ENCODE data around the gene MBNL1.
A peak's percentile ranks its signal among the peaks of the same experiment; 100 is the strongest.

The MBNL1 gene

GRCh38 chr3:152268555-152269055 is at the start of gene MBNL1:
Gene MBNL1 (plus strand): TSS chr3:152268929. CDS start chr3:152300194, 31,265 bp downstream.
- DNase-seq = peak; percentile 80 to 84

- DNase-seq = no peak
These were observed 49.5 kb upstream of the MBNL1 start for GRCh38 chr3:152219216-152219615.

GRCh38 chr3:152219769-152220255 is 48.9 kb upstream of the MBNL1 start:
- DNase-seq = no peak

DNA sequence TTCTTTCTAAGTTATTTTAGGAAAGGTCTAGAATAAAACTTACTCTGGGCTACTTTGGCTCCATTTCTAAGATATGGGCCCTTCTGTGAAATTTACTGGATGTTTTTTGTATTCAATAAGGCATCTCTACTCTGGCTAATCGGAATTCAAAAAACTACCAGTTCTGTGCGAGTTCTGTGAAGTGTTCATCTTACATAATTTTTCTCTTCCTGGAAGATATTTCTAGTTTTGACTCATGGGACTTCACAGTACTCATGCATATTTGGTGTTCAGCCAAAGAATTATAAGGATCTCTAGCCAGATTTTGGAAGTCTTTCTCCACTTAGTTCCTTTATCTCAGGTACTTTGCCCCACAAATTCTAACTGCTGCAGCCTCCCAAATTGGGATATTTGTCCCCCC is 46.4 kb upstream of the MBNL1 start:
- no peak for DNase-seq

- peak in 1 of 2 donors; percentile 28 for DNase-seq
These were observed 43.5 kb upstream of the MBNL1 start for GRCh38 chr3:152225201-152225600.

DNA sequence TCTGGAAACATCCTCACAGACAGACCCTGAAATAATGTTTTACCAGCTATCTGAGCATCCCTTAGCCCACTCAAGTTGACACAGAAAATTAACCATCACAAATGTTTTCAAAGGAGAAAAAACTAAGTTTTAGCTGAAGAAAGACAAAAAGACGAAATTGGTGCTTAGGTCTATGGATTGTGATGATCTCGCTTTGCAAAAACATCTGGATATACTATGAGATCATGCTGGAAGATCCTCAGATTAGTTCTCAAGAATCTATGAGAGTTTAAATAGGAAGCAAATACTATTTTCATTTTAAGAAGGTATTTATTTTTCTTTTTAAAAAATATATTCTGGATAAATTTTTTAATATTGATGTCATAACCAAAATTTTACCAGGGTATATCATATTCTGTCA is 42.6 kb upstream of the MBNL1 start:
- DNase-seq = no peak

DNA sequence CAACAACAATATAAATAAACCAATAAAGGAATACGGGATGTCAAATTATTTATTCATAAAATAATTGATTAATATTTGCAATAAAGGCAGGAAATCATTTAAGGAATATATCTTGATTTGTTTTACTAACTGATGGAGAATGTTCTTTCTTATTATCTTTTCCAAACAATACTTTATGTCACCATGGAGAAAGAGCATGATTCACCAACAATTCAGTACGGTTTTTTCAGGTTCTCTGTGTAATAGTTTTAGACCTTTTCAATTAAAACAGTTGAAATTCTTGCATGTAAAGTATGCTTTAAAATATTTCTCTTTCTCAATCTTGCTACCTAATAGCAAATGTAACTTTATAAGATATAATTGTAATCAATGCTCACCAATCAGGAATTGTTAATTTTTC is 41.7 kb upstream of the MBNL1 start:
- no peak for DNase-seq

DNA sequence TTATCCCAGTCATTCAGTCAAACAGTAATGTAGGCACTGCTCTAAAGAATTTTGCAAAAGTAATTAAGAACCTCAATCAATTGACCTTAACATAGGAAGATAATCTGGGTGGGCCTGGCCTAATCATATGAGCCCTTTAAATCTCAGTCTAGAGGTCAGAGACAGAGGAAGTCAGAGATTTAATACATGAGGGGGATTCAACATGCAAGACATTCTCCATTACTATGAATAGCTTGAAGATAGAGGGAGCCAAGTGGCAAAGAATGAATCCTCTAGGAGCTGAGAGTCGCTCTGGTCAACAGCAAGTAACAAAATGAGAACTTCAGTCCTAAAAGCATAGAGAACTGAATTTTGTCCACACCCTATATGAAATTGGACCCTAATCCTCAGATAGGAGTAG is 39.0 kb upstream of the MBNL1 start:
- peak in 1 of 2 donors; percentile 51 for DNase-seq

- no peak for DNase-seq
These were observed 38.4 kb upstream of the MBNL1 start for GRCh38 chr3:152230370-152230769.

DNA sequence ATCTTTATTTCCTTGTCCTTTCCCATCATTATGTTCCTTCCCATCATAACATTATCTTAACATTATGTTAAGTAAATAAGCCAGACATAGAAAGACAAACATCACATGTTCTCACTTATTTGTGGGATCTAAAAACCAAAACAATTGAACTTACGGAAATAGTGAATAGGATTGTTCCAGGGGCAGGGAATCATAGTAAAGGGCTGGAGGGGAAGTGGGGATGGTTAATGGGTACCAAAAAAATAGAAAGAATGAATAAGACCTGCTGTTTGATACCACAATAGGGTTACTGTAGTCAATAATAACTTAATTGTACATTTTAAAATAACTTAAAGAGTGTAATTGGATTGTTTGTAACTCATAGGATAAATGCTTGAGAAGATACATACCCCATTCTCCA is 36.7 kb upstream of the MBNL1 start:
- DNase-seq = no peak

GRCh38 chr3:152232679-152233078 is 36.0 kb upstream of the MBNL1 start:
- no peak for DNase-seq

GRCh38 chr3:152234657-152235375 is 33.9 kb upstream of the MBNL1 start:
- no peak for DNase-seq

DNA sequence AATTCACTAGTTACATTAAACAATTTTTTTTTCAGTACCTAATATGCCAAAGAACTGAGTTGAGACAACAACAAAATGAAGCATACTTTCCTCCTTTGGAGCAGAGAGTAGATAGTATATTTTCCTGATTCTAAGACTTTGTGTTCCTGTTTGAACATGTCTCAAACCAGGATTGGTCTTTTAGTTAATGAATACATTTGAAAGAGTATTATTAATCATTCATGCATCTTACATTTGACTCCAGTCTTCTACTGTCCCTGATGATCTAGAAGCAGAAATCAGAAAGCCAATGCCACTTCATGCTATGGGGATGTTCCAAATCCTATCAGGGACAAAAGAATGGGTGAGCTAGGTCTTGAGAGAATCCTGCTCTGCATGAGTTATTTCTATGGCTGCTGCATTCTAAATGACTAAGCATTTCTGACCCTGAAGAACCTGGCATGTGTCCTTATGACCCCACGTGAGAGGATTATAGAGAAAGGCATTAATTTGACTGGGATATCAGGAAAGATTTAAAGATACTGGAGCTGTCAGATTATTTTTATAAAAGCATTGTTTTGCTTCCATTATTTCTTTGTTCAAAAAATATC is 32.9 kb upstream of the MBNL1 start:
- no peak for DNase-seq

DNA sequence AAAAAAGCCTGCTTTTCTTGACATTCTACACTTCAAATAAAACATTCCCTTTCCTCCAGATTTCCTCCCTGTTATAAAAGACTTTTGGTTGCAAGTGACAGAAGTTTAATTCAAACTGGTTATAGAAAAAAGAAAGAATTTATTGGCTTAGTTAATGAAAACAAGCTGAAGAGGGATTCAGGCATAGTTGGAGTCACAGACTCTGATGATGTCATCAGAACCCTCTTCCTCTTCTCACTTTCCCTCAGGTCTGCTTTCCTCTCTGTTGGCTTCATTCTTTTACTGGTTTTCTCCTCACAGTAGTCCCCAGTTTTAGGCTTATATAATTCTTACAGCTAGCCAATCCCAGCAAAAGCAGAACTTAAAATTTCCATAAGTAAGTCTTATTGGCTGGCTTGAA is 32.0 kb upstream of the MBNL1 start:
- no peak for DNase-seq

DNA sequence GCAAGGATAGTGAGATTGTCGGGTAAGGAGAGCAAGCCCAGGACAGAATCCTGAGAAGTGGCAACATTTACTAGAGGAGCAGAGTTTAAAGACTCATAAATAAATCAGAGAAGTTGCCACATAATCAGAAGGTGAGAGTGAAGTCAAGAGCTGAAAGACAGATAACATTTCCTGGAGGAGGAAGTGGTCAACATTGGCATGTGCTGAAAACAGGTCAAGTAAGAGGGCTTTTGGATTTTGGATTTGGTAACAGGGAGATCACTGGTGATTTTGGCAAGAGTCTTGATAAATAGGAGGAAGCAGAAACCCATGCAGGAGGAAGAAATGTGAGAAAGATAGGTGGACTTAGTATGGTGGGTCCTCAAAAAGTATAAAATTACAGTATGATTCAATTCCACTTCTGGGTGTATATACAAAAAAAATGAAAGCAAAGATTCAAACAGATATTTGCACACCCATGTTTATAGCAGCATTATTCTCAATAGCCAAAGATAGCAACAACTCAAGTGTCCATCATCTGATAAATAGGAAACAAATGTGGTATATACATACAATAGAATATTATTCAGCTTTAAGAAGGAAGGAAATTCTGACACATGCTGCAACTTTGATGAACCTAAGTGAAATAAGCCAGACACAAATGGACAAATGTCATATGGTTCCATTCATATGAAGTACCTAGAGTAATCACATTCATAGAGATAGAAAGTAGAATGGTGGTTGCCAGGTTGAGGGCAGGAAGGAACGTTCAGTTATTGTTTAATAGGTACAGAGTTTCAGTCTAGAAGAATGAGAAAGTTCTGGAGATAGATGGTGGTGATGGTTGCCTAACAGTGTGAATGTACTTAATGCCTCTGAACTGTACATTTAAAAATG is 27.3 kb upstream of the MBNL1 start:
- DNase-seq = no peak

DNA sequence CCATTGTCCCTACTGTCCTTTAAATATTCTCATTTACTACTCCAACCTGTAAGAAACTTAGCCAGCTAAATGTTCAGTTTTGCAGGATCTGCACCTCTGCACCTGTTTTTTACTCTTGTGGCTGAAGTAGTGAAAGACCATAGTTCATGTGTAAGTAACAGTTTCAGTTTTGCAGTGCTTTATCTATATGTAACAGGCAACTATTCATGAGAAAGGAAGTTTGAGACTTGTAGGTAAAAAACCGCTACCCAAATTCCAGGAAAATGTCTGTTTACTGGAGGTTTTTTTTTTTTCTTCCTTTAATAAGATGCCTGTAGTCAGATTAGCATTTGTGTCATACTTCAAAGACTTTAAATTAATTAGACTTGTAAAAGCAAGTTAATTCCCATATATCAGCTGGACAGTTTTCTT is 25.4 kb upstream of the MBNL1 start:
- DNase-seq = no peak

DNA sequence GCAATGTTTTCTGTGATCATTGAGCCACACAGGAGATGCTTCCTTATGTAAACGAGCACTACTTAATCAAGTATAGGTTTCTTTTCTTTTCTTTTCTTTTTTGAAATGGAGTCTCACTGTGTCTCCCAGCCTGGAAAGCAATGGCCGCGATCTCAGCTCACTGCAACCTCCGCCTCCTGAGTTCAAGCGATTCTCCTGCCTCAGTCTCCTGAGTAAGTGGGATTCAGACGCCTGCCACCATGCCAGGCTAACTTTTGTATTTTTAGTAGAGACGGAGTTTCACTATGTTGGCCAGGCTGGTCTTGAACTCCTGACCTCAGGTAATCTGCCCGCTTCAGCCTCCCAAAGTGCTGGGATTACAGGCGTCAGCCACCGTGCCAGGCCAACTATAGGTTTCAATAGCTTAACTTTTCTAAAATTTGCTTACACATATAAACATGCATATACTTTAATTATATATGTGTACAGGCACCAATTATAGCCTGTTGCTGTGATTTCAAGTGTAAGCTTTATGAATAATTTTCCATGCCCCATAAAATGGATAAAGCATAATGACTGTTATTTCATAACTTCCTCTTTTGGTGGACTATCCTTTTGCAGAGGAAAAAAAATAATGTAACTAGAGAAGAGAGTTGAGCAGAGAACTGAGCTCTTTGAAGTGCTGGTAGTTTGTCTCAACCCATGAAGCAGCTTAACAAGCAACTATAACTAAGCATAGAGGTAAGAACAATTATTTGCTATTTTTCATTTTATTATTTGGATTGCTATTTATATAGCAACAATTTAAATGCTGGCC is 24.8 kb upstream of the MBNL1 start:
- no peak for DNase-seq

- DNase-seq = no peak
These were observed 24.2 kb upstream of the MBNL1 start for GRCh38 chr3:152244517-152244888.

- DNase-seq = no peak
These were observed 23.1 kb upstream of the MBNL1 start for GRCh38 chr3:152245498-152246170.

DNA sequence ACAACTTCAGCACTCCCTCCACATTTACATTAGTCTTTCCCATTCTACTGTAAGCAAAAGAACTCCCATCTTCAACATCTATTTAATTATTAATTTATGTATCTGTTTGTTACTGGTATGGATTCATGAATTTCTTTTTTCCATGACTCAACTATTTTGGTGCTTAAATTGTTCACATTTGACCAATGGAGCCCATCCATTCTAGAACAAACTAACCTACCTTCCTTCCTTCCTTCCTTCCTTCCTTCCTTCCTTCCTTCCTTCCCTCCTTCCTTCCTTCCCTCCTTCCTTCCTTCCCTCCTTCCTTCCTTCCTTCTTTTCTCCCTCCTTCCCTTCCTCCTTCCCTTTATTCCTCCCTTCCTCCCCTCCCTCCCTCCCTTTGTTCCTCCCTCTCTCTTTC is 16.8 kb upstream of the MBNL1 start:
- DNase-seq = no peak

DNA sequence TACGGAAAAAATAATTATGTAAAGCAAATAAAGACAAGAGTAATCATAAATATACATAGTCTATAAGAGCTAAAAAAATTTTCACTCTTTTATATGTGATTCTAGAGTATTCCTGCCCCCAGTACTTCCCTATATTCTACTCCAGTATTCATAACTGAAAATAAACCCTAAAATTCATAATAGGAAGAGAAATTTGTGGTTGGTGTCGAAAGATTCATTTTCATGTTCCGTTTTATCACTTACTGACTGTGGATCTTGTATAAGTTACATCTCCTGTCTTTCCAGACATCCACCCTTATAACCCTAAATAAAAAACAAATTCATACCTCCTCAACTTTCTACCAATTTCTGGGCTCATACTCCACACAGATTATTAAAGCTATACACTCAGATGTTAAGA is 16.0 kb upstream of the MBNL1 start:
- no peak for DNase-seq

DNA sequence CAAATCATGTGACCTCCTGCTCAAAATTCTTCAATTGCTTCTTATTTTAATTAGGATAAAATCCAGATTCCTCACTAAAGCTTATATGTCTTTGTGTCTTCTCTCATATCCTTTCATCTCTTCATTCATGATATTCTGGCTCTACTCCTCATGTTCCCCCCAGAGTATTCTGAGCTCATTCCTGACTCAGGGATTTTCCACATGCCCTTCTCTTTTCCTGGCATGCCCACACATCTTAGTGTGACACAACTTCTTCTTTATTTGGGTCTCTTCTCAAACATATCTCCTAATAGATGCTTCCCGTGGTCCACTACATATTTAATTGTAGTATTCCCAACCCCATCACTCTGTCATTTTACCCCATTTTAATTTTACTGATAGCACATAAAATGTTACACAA is 15.2 kb upstream of the MBNL1 start:
- DNase-seq = no peak

Data from hippocampal formation (tissue), 2 donors.